Fibroblast of lung (primary cell): Measurements from ENCODE around the gene CYP27A1. TPM values are rescaled to one million over a fixed set of nuclear protein-coding genes. Genes with fewer than 3 reads are reported as not detected.
A peak's percentile ranks its signal among the peaks of the same experiment; 100 is the strongest.

Source experiments
- DNase-seq, 2 donors: peaks; one replicate each; pipeline versions ENCODE4 v3.0.0 to v3.0.0-alpha.2; 2010; ENCODE audit warnings: low read depth in 2 of 2
- H2AFZ ChIP-seq: 2 replicates; pipeline ENCODE4 v1.5.1; 2012; ENCODE audit warnings: low read length, control low read depth, inconsistent platforms
- H3K27ac ChIP-seq: 2 replicates; pipeline ENCODE4 v1.5.1; 2011; ENCODE audit warnings: low read length, control low read depth; ENCODE audit not compliant: insufficient read depth
- H3K27me3 ChIP-seq: 2 replicates; pipeline ENCODE4 v1.5.1; 2011; ENCODE audit warnings: mild to moderate bottlenecking, low read length; ENCODE audit not compliant: control insufficient read depth, insufficient read depth
- H3K36me3 ChIP-seq: 2 replicates; pipeline ENCODE4 v1.5.1; 2011; ENCODE audit warnings: low read length; ENCODE audit not compliant: control insufficient read depth, insufficient read depth
- H3K4me1 ChIP-seq: 2 replicates; pipeline ENCODE4 v1.5.1; 2011; ENCODE audit warnings: low read length; ENCODE audit not compliant: control insufficient read depth, insufficient read depth; ENCODE audit errors: extremely low read depth
- H3K4me2 ChIP-seq: 2 replicates; pipeline ENCODE4 v1.5.1; 2011; ENCODE audit warnings: low read length, control low read depth; ENCODE audit not compliant: insufficient read depth; ENCODE audit errors: extremely low read depth
- H3K4me3 ChIP-seq, 4 experiments: fragments of 200-600 bp in 1 of 4; sonication (generic) in 1 of 4; replicated peaks in 1 of 4; 2 replicates each; pipeline ENCODE4 v1.5.1; 2011 to 2016; ENCODE audit warnings: low read length in 4 of 4, low read depth in 3 of 4, mild to moderate bottlenecking in 3 of 4, control low read depth in 2 of 4, inconsistent platforms in 1 of 4, mixed read lengths in 1 of 4; ENCODE audit not compliant: insufficient read depth in 1 of 4; ENCODE audit errors: control extremely low read depth in 1 of 4
- H3K79me2 ChIP-seq: 2 replicates; pipeline ENCODE4 v1.5.1; 2012; ENCODE audit warnings: mild to moderate bottlenecking, low read length, inconsistent platforms; ENCODE audit not compliant: control insufficient read depth, insufficient read depth
- H3K9ac ChIP-seq: 2 replicates; pipeline ENCODE4 v1.5.1; 2011; ENCODE audit warnings: mild to moderate bottlenecking, low read length, control low read depth; ENCODE audit not compliant: insufficient read depth
- H3K9me3 ChIP-seq: 2 replicates; pipeline ENCODE4 v1.5.1; 2012; ENCODE audit warnings: low read depth, low read length; ENCODE audit not compliant: control insufficient read depth, insufficient read depth
- H4K20me1 ChIP-seq: 2 replicates; pipeline ENCODE4 v1.5.1; 2011; ENCODE audit warnings: low read length; ENCODE audit not compliant: control insufficient read depth, insufficient read depth; ENCODE audit errors: extremely low read depth
- CTCF ChIP-seq, 2 donors: IDR thresholded peaks in 1 of 2; conservative IDR thresholded peaks in 1 of 2; 1 replicate in 1 of 2; 2 replicates in 1 of 2; pipeline ENCODE4 v1.5.1; 2011 to 2012; ENCODE audit warnings: low read length in 2 of 2, control low read depth in 1 of 2, inconsistent platforms in 1 of 2, low read depth in 1 of 2, mild to moderate bottlenecking in 1 of 2
- EZH2 ChIP-seq: IDR thresholded peaks from 2 replicates; pipeline ENCODE4 v1.5.1; 2012; ENCODE audit warnings: low read length, control low read depth, mild to moderate bottlenecking; ENCODE audit errors: missing control alignments
- polyA plus RNA-seq, 2 donors: library from polyadenylated mRNA; depleted of rRNA in 1 of 2; stranded (reverse) in 1 of 2; unstranded in 1 of 2; fragments of >200 nt; gene quantifications; 2 replicates each; pipeline ENCODE4 v1.2.1, GENCODE V29; 2011 to 2012; ENCODE audit warnings: missing spikeins in 1 of 2
- total RNA-seq: library from RNA; depleted of rRNA; stranded (reverse); fragments of >200 nt; gene quantifications from 2 replicates; pipeline ENCODE4 v1.2.1, GENCODE V29; 2014

CYP27A1 gene
- total and polyA plus RNA-seq, 2 donors (not counting 1 experiment from before 2014, with no cell fraction given): 12.7 to 53.8 TPM

DNA sequence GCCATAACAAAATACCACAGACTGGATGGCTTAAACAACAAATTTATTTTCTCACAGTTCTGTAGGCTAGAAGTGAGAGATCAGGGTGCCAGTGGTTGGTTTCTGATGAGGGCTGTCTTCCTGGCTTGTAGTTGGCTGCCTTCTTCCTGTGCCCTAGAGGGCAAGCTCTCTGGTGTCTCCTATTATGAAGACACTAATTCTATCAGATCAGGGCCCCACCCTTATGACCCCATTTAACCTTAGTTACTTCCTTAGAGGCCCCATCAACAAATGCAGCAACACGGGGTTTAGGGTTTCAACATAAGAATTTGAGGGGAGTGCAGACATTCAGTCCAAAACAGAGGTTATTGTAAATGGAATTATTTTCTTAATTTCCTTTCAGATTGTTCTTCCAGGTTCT, 22.9 kb downstream of the CYP27A1 start:
- H3K27me3 ChIP-seq: no peaks in the 10 kb centered on the region
- H3K4me2 ChIP-seq: no peak overlapping the region
- no peak overlapping the region for H3K9ac ChIP-seq
- H2AFZ ChIP-seq: no peak overlapping the region
- no peaks in the 10 kb centered on the region for H3K36me3 ChIP-seq
- DNase-seq: no peak
- no peaks in the 10 kb centered on the region for H3K9me3 ChIP-seq
- no peaks in the 10 kb centered on the region for H4K20me1 ChIP-seq
- H3K4me3 ChIP-seq: no peak overlapping the region
- H3K27ac ChIP-seq: no peak overlapping the region
- peaks cover 3% of the 10 kb centered on the region for H3K4me1 ChIP-seq
- no peaks in the 10 kb centered on the region for H3K79me2 ChIP-seq
- no peak for TF ChIP-seq EZH2
- no peak for TF ChIP-seq CTCF (conservative IDR thresholded peaks at IDR 0.05 in 1 of 2, IDR thresholded peaks at IDR 0.05 in 1 of 2; ENCODE audit: low read depth in 1 of 2, low read length in 2 of 2)

DNA sequence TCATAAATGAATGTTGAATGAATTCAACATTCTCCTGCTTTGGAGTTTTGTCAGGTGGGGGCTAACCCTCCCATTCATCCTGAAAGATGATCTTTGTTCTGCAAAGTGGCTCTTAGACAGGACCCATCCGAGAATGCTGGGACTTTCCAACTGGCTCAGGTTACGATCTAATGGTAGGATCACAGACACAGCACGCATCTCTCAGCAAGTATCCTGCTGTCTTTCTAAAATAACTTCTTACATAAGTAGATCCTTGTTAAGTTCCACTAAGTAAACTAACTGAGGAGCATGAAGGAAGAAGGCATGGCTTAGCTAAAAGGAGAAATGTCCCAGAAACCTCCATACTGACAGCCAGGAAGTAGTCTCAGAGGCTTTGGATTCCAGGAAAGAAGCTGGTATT, 23.7 kb downstream of the CYP27A1 start:
- H3K79me2 ChIP-seq: no peaks in the 10 kb centered on the region
- TF ChIP-seq CTCF (conservative IDR thresholded peaks at IDR 0.05 in 1 of 2, IDR thresholded peaks at IDR 0.05 in 1 of 2; ENCODE audit: low read depth in 1 of 2, low read length in 2 of 2) (no peak), EZH2 (no peak)
- H3K9ac ChIP-seq: no peak overlapping the region
- H3K27ac ChIP-seq: peak overlapping the region; percentile 7
- H3K27me3 ChIP-seq: no peaks in the 10 kb centered on the region
- peaks cover 3% of the 10 kb centered on the region for H3K4me1 ChIP-seq
- no peaks in the 10 kb centered on the region for H4K20me1 ChIP-seq
- H3K4me3 ChIP-seq: no peak overlapping the region
- no peaks in the 10 kb centered on the region for H3K9me3 ChIP-seq
- H3K36me3 ChIP-seq: no peaks in the 10 kb centered on the region
- H2AFZ ChIP-seq: no peak overlapping the region
- no peak overlapping the region for H3K4me2 ChIP-seq
- peak; percentile 30 to 42 for DNase-seq

- H3K9ac ChIP-seq: no peak overlapping the region
- H2AFZ ChIP-seq: no peak overlapping the region
- H3K4me2 ChIP-seq: peak overlapping the region; percentile 49
- TF ChIP-seq EZH2 (no peak), CTCF (conservative IDR thresholded peaks at IDR 0.05 in 1 of 2, IDR thresholded peaks at IDR 0.05 in 1 of 2; ENCODE audit: low read depth in 1 of 2, low read length in 2 of 2) (no peak)
- H4K20me1 ChIP-seq: no peaks in the 10 kb centered on the region
- H3K79me2 ChIP-seq: no peaks in the 10 kb centered on the region
- no peaks in the 10 kb centered on the region for H3K9me3 ChIP-seq
- H3K4me1 ChIP-seq: peaks cover 3% of the 10 kb centered on the region
- H3K27me3 ChIP-seq: no peaks in the 10 kb centered on the region
- DNase-seq: peak; percentile 98 to 99
- no peak overlapping the region for H3K4me3 ChIP-seq
- no peaks in the 10 kb centered on the region for H3K36me3 ChIP-seq
- H3K27ac ChIP-seq: peak overlapping the region; percentile 68
Measured at GRCh38 chr2:218806346-218806978, 24.5 kb downstream of the CYP27A1 start.
